GM20000 (cell line): ENCODE data around the gene CACNA1H.
"Not testable (repeated sequence)": the region's sequence is repeated elsewhere in the genome, so short reads cannot be mapped to it uniquely, and the experiment has no call there.

ENCODE experiments used
- DNase-seq: peaks from one replicate; pipeline ENCODE4 v3.0.0; 2012; ENCODE audit warnings: low spot score
- CTCF ChIP-seq: IDR thresholded peaks from 2 replicates; pipeline ENCODE4 v1.5.1; 2012; ENCODE audit warnings: mild to moderate bottlenecking, control low read depth; ENCODE audit errors: extremely low read depth, missing control alignments

Gene CACNA1H

GRCh38 chr16:1237990-1238389 lies 85.1 kb downstream of the CACNA1H start:
- DNase-seq, result no peak
- TF ChIP-seq CTCF, result no peak

- DNase-seq, result not testable (repeated sequence)
These were observed 86.0 kb downstream of the CACNA1H start for GRCh38 chr16:1238909-1239308.

- DNase-seq, result not testable (repeated sequence)
These were observed 86.7 kb downstream of the CACNA1H start for GRCh38 chr16:1239575-1239974.

- not testable (repeated sequence) for DNase-seq
These were observed 87.5 kb downstream of the CACNA1H start, which contains the start of gene TPSAB1 for GRCh38 chr16:1240436-1240835. TSS of gene TPSAB1 (plus strand) at chr16:1240705. CDS start at chr16:1240939, 234 bp downstream.

GRCh38 chr16:1241081-1241480 lies 88.2 kb downstream of the CACNA1H start:
- not testable (repeated sequence) for DNase-seq

GRCh38 chr16:1243363-1243762 lies 90.5 kb downstream of the CACNA1H start:
- not testable (repeated sequence) for DNase-seq

- DNase-seq, result not testable (repeated sequence)
These were observed 91.3 kb downstream of the CACNA1H start for GRCh38 chr16:1243907-1244850.

GRCh38 chr16:1244881-1245280 lies 92.0 kb downstream of the CACNA1H start:
- TF ChIP-seq CTCF, result no peak
- DNase-seq, result no peak

- DNase-seq, result no peak
- no peak for TF ChIP-seq CTCF
These were observed 92.6 kb downstream of the CACNA1H start for GRCh38 chr16:1245452-1246020.

- DNase-seq, result not testable (repeated sequence)
These were observed 95.1 kb downstream of the CACNA1H start for GRCh38 chr16:1247903-1248537.

- DNase-seq, result not testable (repeated sequence)
These were observed 96.3 kb downstream of the CACNA1H start for GRCh38 chr16:1249031-1249755.

- DNase-seq, result not testable (repeated sequence)
These were observed 100.9 kb downstream of the CACNA1H start for GRCh38 chr16:1253701-1254364.

GRCh38 chr16:1254821-1255220 lies 101.9 kb downstream of the CACNA1H start:
- not testable (repeated sequence) for DNase-seq

- DNase-seq, result not testable (repeated sequence)
These were observed 102.6 kb downstream of the CACNA1H start, which contains the start of gene TPSD1 for GRCh38 chr16:1255276-1256122. TSS of gene TPSD1 (plus strand) at chr16:1256069. CDS start at chr16:1256281, 212 bp downstream.
